ENCODE results near the gene JMJD8.

GRCh38 chr16:652454-653305, 31.5 kb downstream of the JMJD8 start:
- TF ChIP-seq CTCF (IDR thresholded peaks at IDR 0.05) (no peak), POLR2A (IDR thresholded peaks at IDR 0.05) (no peak)
